GM21825 (cell line): ENCODE results near the gene KHNYN.

Source experiments
- ATAC-seq: cut with Tn5 transposase; IDR thresholded peaks from one replicate; pipeline ENCODE4 v1.9.1; 2021; ENCODE audit warnings: mild to moderate bottlenecking, moderate library complexity; ENCODE audit not compliant: unreplicated experiment

The KHNYN gene

GRCh38 chr14:24399999-24400718 is 29.6 kb upstream of the KHNYN start:
- ATAC-seq: no peak

- no peak for ATAC-seq
These were observed 27.7 kb upstream of the KHNYN start for GRCh38 chr14:24401810-24402702.

GRCh38 chr14:24403294-24403998 is 26.3 kb upstream of the KHNYN start:
- no peak for ATAC-seq

- ATAC-seq: no peak
These were observed 24.9 kb upstream of the KHNYN start for GRCh38 chr14:24404814-24405213.

- ATAC-seq: no peak
These were observed 23.3 kb upstream of the KHNYN start for GRCh38 chr14:24406416-24406815.

- no peak for ATAC-seq
These were observed 22.0 kb upstream of the KHNYN start for GRCh38 chr14:24407608-24408325.

GRCh38 chr14:24408764-24409163 is 21.0 kb upstream of the KHNYN start:
- no peak for ATAC-seq

- no peak for ATAC-seq
These were observed 20.6 kb upstream of the KHNYN start for GRCh38 chr14:24409192-24409591.

- ATAC-seq: no peak
These were observed 19.8 kb upstream of the KHNYN start for GRCh38 chr14:24409956-24410355.

- no peak for ATAC-seq
These were observed 18.0 kb upstream of the KHNYN start for GRCh38 chr14:24411443-24412389.

GRCh38 chr14:24414077-24414476 is 15.7 kb upstream of the KHNYN start:
- no peak for ATAC-seq

GRCh38 chr14:24414732-24415420 is 14.9 kb upstream of the KHNYN start:
- ATAC-seq: no peak

GRCh38 chr14:24415421-24416253 is 14.1 kb upstream of the KHNYN start:
- ATAC-seq: no peak

GRCh38 chr14:24416254-24416931 is 13.4 kb upstream of the KHNYN start:
- no peak for ATAC-seq

GRCh38 chr14:24416932-24417619 is 12.7 kb upstream of the KHNYN start:
- no peak for ATAC-seq

- ATAC-seq: no peak
These were observed 11.8 kb upstream of the KHNYN start for GRCh38 chr14:24417832-24418491.

- no peak for ATAC-seq
These were observed 11.3 kb upstream of the KHNYN start for GRCh38 chr14:24418492-24418873.
